HepG2 (cell line): ENCODE data around the gene ADCY5. TPM values are rescaled to one million over a fixed set of nuclear protein-coding genes. Genes with fewer than 3 reads are reported as not detected.

Source experiments
- ATAC-seq: fragments of 200-7000 bp; cut with Tn5 transposase; 3 replicates; pipeline ENCODE4 v1.9.1; 2020; ENCODE audit warnings: mild to moderate bottlenecking, moderate library complexity
- BruUV-seq: library from RNA; stranded (reverse); fragments of 400-500 nt; replicated peaks from 2 replicates; lab custom pipeline; 2021; lab: Mats Ljungman, UMichigan
- CTCF ChIA-PET: fragments of 300-600 bp; formaldehyde crosslinking; extraction: SDS; loops from one replicate; lab custom pipeline; 2021; ENCODE audit warnings: low total read pairs, inconsistent platforms, low intra/inter-chr PET ratio; lab: Yijun Ruan, JAX
- POLR2A ChIA-PET: fragments of 350-600 bp; sonication (Branson Sonifier 250); formaldehyde crosslinking; loops from one replicate; lab custom pipeline; 2020; ENCODE audit warnings: antibody characterized with exemption, inconsistent platforms; lab: Yijun Ruan, JAX
- DNase-seq: peaks from one replicate; pipeline ENCODE4 v3.0.0-alpha.2; 2015; ENCODE audit warnings: low spot score
- FAIRE-seq: peaks from 3 replicates; lab custom pipeline; 2011; peaks lifted over from hg19 to GRCh38; lab: Jason Lieb, UNC
- H2AFZ ChIP-seq: one replicate; pipeline ENCODE4 v1.6.1; 2011; ENCODE audit warnings: low read length, inconsistent platforms
- H3K27ac ChIP-seq: fragments of 300-600 bp; 3 replicates; pipeline ENCODE4 v1.8.0; 2011; ENCODE audit warnings: mixed run types, mild to moderate bottlenecking, mixed read lengths, low read length, inconsistent platforms; ENCODE audit not compliant: insufficient read depth; ENCODE audit errors: extremely low read length
- H3K27me3 ChIP-seq, 2 experiments: fragments of 200-600 bp in 1 of 2; 2 replicates in 1 of 2; 3 replicates in 1 of 2; pipeline versions ENCODE4 v1.6.0 to v1.8.0; 2011; ENCODE audit warnings: low read length in 2 of 2, mild to moderate bottlenecking in 2 of 2, moderate library complexity in 2 of 2, inconsistent platforms in 1 of 2; ENCODE audit not compliant: insufficient read depth in 2 of 2, control insufficient read depth in 1 of 2
- H3K36me3 ChIP-seq, 2 experiments: fragments of 200-600 bp in 1 of 2; replicated peaks in 1 of 2; 2 replicates in 1 of 2; 3 replicates in 1 of 2; pipeline versions ENCODE4 v1.5.1 to v1.8.0; 2011; ENCODE audit warnings: low read length in 2 of 2, inconsistent platforms in 1 of 2; ENCODE audit not compliant: insufficient read depth in 2 of 2, control insufficient read depth in 1 of 2
- H3K4me1 ChIP-seq: 2 replicates; pipeline ENCODE4 v1.5.1; 2012; ENCODE audit warnings: low read length, inconsistent platforms; ENCODE audit not compliant: insufficient read depth
- H3K4me2 ChIP-seq: 2 replicates; pipeline ENCODE4 v1.6.0; 2011; ENCODE audit warnings: low read depth, low read length, inconsistent platforms
- H3K4me3 ChIP-seq, 3 experiments: fragments of 200-600 bp in 1 of 3; sonication (generic), shearing (Covaris generic) in 1 of 3; replicated peaks in 1 of 3; 2 replicates each; pipeline ENCODE4 v1.5.1; 2011 to 2016; ENCODE audit warnings: low read length in 3 of 3, inconsistent platforms in 2 of 3, low read depth in 2 of 3, mild to moderate bottlenecking in 2 of 3, control low read depth in 1 of 3, mixed read lengths in 1 of 3; ENCODE audit not compliant: insufficient read depth in 1 of 3
- H3K79me2 ChIP-seq: one replicate; pipeline ENCODE4 v1.6.1; 2011; ENCODE audit warnings: low read length, inconsistent platforms; ENCODE audit not compliant: insufficient read depth
- H3K9ac ChIP-seq: 2 replicates; pipeline ENCODE4 v1.6.0; 2011; ENCODE audit warnings: mild to moderate bottlenecking, low read depth, low read length, inconsistent platforms; ENCODE audit not compliant: insufficient read depth
- H3K9me3 ChIP-seq: 2 replicates; pipeline ENCODE4 v1.5.1; 2012; ENCODE audit warnings: mild to moderate bottlenecking, low read length
- H4K20me1 ChIP-seq: 2 replicates; pipeline ENCODE4 v1.6.0; 2011; ENCODE audit warnings: inconsistent platforms, mild to moderate bottlenecking, low read length, moderate library complexity; ENCODE audit not compliant: insufficient read depth
- DBP ChIP-seq: sonication (generic); formaldehyde crosslinking; IDR thresholded peaks from 2 replicates; pipeline ENCODE4 v1.4.0; 2020; ENCODE audit warnings: missing genetic modification reagents; ENCODE audit errors: not compliant biosample characterization
- DR1 ChIP-seq: sonication (generic); formaldehyde crosslinking; IDR thresholded peaks from 2 replicates; pipeline ENCODE4 v1.8.0; 2021; ENCODE audit warnings: mild to moderate bottlenecking, missing genetic modification reagents, inconsistent platforms
- FLYWCH1 ChIP-seq: sonication (generic); formaldehyde crosslinking; IDR thresholded peaks from 2 replicates; pipeline ENCODE4 v1.8.1; 2023; ENCODE audit warnings: mild to moderate bottlenecking, missing genetic modification reagents
- FOXA1 ChIP-seq, 2 experiments: fragments of 450-650 bp in 1 of 2; sonication (generic) in 1 of 2; formaldehyde crosslinking in 1 of 2; IDR thresholded peaks; 2 replicates each; pipeline versions ENCODE4 v1.4.0 to v1.6.1; 2016 to 2020; ENCODE audit warnings: missing genetic modification reagents in 1 of 2
- HMG20A ChIP-seq: IDR thresholded peaks from 2 replicates; pipeline ENCODE4 v1.6.1; 2016; ENCODE audit warnings: borderline replicate concordance
- HMGA1 ChIP-seq: sonication (generic); formaldehyde crosslinking; conservative IDR thresholded peaks from 2 replicates; pipeline ENCODE4 v1.4.0; 2020; ENCODE audit warnings: missing genetic modification reagents
- JARID2 ChIP-seq: sonication (generic); formaldehyde crosslinking; IDR thresholded peaks from 2 replicates; pipeline ENCODE4 v1.8.1; 2023; ENCODE audit warnings: missing genetic modification reagents, inconsistent platforms; ENCODE audit not compliant: insufficient replicate concordance
- MAFG ChIP-seq: sonication (generic); formaldehyde crosslinking; IDR thresholded peaks from 2 replicates; pipeline ENCODE4 v1.5.1; 2020; ENCODE audit warnings: mild to moderate bottlenecking, missing genetic modification reagents
- MAZ ChIP-seq, 2 experiments: sonication (generic) in 1 of 2; formaldehyde crosslinking in 1 of 2; IDR thresholded peaks; 2 replicates each; pipeline versions ENCODE4 v1.5.0 to v1.6.1; 2012 to 2020; ENCODE audit warnings: low read depth in 2 of 2, mild to moderate bottlenecking in 2 of 2, borderline replicate concordance in 1 of 2, improper control_type of control experiment in 1 of 2, low read length in 1 of 2, missing genetic modification reagents in 1 of 2, moderate library complexity in 1 of 2
- MLX ChIP-seq: IDR thresholded peaks from 2 replicates; pipeline ENCODE4 v1.6.1; 2016
- REST ChIP-seq, 2 experiments: IDR thresholded peaks; 2 replicates each; pipeline ENCODE4 v1.6.1; 2011 to 2012; ENCODE audit warnings: low read length in 2 of 2, borderline replicate concordance in 1 of 2, low read depth in 1 of 2, mild to moderate bottlenecking in 1 of 2, moderate library complexity in 1 of 2
- ZBTB4 ChIP-seq: sonication (generic); formaldehyde crosslinking; IDR thresholded peaks from 2 replicates; pipeline ENCODE4 v1.4.0; 2020; ENCODE audit warnings: missing genetic modification reagents, mild to moderate bottlenecking, borderline replicate concordance
- ZFP82 ChIP-seq: sonication (generic); formaldehyde crosslinking; IDR thresholded peaks from 2 replicates; pipeline ENCODE4 v1.5.1; 2020; ENCODE audit warnings: mild to moderate bottlenecking, missing genetic modification reagents, borderline replicate concordance
- ZFP90 ChIP-seq: sonication (generic); formaldehyde crosslinking; IDR thresholded peaks from 2 replicates; pipeline ENCODE4 v1.8.0; 2022; ENCODE audit warnings: missing genetic modification reagents, mild to moderate bottlenecking, inconsistent platforms, borderline replicate concordance
- ZNF33A ChIP-seq: sonication (generic); formaldehyde crosslinking; IDR thresholded peaks from 2 replicates; pipeline ENCODE4 v1.5.1; 2020; ENCODE audit warnings: missing genetic modification reagents, mild to moderate bottlenecking, moderate library complexity, borderline replicate concordance
- ZNF670 ChIP-seq: sonication (generic); formaldehyde crosslinking; IDR thresholded peaks from 2 replicates; pipeline ENCODE4 v1.8.0; 2022; ENCODE audit warnings: mild to moderate bottlenecking, missing genetic modification reagents, borderline replicate concordance
- WGBS: methylation state at CpG from one replicate; pipeline ENCODE4 v1.1.6; 2017; ENCODE audit warnings: low lambda C conversion rate; 5-methylcytosine and 5-hydroxymethylcytosine counted together
- in situ Hi-C: cut with HindIII; loops from 2 replicates; pipeline ENCODE4 v1.10.0; 2017; ENCODE audit warnings: low pct_unique_long_range_greater_than_20kb; ENCODE audit not compliant: extremely low pct_ligation_motif_present
- intact Hi-C: fragments of 100-400 bp; cut with micrococcal nuclease; formaldehyde crosslinking; loops from one replicate; pipeline ENCODE4 v1.10.0; 2022; ENCODE audit not compliant: unreplicated experiment
- polyA plus RNA-seq, 8 experiments: library from polyadenylated mRNA; depleted of rRNA in 3 of 8; stranded (reverse) in 7 of 8; unstranded in 1 of 8; fragments of >200 nt; fragmentation: Illumina TruSeq in 4 of 8; extraction: Trizol in 4 of 8; gene quantifications; 2 replicates each; pipeline versions ENCODE4 v1.2.1 to v1.2.3, GENCODE V29; 2011 to 2016; ENCODE audit warnings: low read depth in 4 of 8, missing spikeins in 1 of 8, mixed read lengths in 1 of 8; ENCODE audit not compliant: insufficient read depth in 1 of 8
- total RNA-seq, 5 experiments: library from RNA; depleted of rRNA; stranded (reverse); fragments of >200 nt; fragmentation: Illumina TruSeq; extraction: Trizol; gene quantifications; 2 replicates each; pipeline ENCODE4 v1.2.3, GENCODE V29; 2016; ENCODE audit warnings: low read depth in 1 of 5

ADCY5 gene
- total and polyA plus RNA-seq, 2 of the 13 experiments (the other 11 are each of a cell fraction or from before 2014, with no cell fraction given) = not detected

- FAIRE-seq = no peak
- in situ Hi-C loops (no loop called here), intact Hi-C loops (no loop called here)
- H3K36me3 ChIP-seq = no peaks in the 10 kb centered on the region
- POLR2A ChIA-PET = no interaction called here
- H3K9me3 ChIP-seq = no peaks in the 10 kb centered on the region
- H3K79me2 ChIP-seq = no peaks in the 10 kb centered on the region
- CTCF ChIA-PET = no interaction called here
- no peak for DNase-seq
- no peak for ATAC-seq
- WGBS = 57% methylated on average over 7 of the region's 11 CpGs
- H3K4me1 ChIP-seq = no peaks in the 10 kb centered on the region
- no peak overlapping the region for H3K9ac ChIP-seq
- H2AFZ ChIP-seq = no peak overlapping the region
- no TSS peak for BruUV-seq
- H4K20me1 ChIP-seq = no peaks in the 10 kb centered on the region
- no peak overlapping the region for H3K4me3 ChIP-seq
- H3K27ac ChIP-seq = no peak overlapping the region
- no peak overlapping the region for H3K4me2 ChIP-seq
- peaks cover 0 to 28% of the 10 kb centered on the region in 2 experiments; a peak in 3 of 5 replicates for H3K27me3 ChIP-seq
- TF ChIP-seq MLX (CRISPR knock-in tag) = no peak
- TF ChIP-seq DBP (CRISPR knock-in tag) = no peak
- no peak for TF ChIP-seq JARID2 (CRISPR knock-in tag)
- TF ChIP-seq FLYWCH1 (CRISPR knock-in tag) = no peak
- TF ChIP-seq ZNF670 (CRISPR knock-in tag) = no peak
- no peak for TF ChIP-seq ZFP90 (CRISPR knock-in tag)
- TF ChIP-seq HMG20A (CRISPR knock-in tag) = no peak
- TF ChIP-seq FOXA1 (IDR thresholded peaks at IDR 0.05) = no peak
- no peak for TF ChIP-seq FOXA1 (CRISPR knock-in tag; IDR thresholded peaks at IDR 0.05)
- TF ChIP-seq DR1 (CRISPR knock-in tag) = no peak
- no peak for TF ChIP-seq HMGA1 (CRISPR knock-in tag)
- TF ChIP-seq ZBTB4 (CRISPR knock-in tag) = no peak
- TF ChIP-seq ZFP82 (CRISPR knock-in tag) = no peak
- TF ChIP-seq MAFG = no peak
- TF ChIP-seq REST (IDR thresholded peaks at IDR 0.05; ENCODE audit: borderline replicate concordance in 1 of 2, low read depth in 1 of 2, low read length in 2 of 2) = no peak
- no peak for TF ChIP-seq MAZ (IDR thresholded peaks at IDR 0.05; ENCODE audit: borderline replicate concordance, low read depth, low read length)
- no peak for TF ChIP-seq MAZ (CRISPR knock-in tag; IDR thresholded peaks at IDR 0.05; ENCODE audit: low read depth)
- TF ChIP-seq ZNF33A = no peak
These were observed 43.9 kb downstream of the ADCY5 start for GRCh38 chr3:123405021-123405420.
